Prostate gland (tissue), 2 donors: ENCODE measurements around the gene GSK3A.

ENCODE experiments used
- CTCF ChIP-seq, 4 experiments: fragments of 200-600 bp in 2 of 4; fragments of 450-650 bp in 2 of 4; sonication (generic) in 2 of 4; IDR thresholded peaks; 1 replicate in 3 of 4; 2 replicates in 1 of 4; pipeline ENCODE4 v1.5.1; 2016 to 2019; ENCODE audit warnings: antibody characterized with exemption in 4 of 4, mild to moderate bottlenecking in 2 of 4, moderate library complexity in 2 of 4
- POLR2A ChIP-seq: fragments of 450-650 bp; IDR thresholded peaks from one replicate; pipeline ENCODE4 v1.6.1; 2016; ENCODE audit warnings: antibody characterized with exemption, mild to moderate bottlenecking
- POLR2AphosphoS5 ChIP-seq: sonication (generic); formaldehyde crosslinking; IDR thresholded peaks from one replicate; pipeline ENCODE4 v1.6.1; 2017; ENCODE audit warnings: antibody characterized with exemption

- TF ChIP-seq CTCF (IDR thresholded peaks at IDR 0.05) (no peak), POLR2A (no peak), POLR2AphosphoS5 (no peak)
These were observed 15.5 kb downstream of the GSK3A start for GRCh38 chr19:42226886-42227285.
